Dorsolateral prefrontal cortex (tissue), 118 donors: ENCODE data around the gene FDXACB1. TPM values are rescaled to one million over a fixed set of nuclear protein-coding genes. Genes with fewer than 3 reads are reported as not detected.

Experiments
- total RNA-seq, 120 experiments: library from RNA; stranded (reverse); gene quantifications; one replicate each; pipeline versions ENCODE4 v1.2.3 to v1.2.4, GENCODE V29; 2022

FDXACB1 gene
- total RNA-seq, 120 experiments from 2014 or later: 0.69 to 3.4 (median 1.9) TPM

Other genes starting within 250 kb of the FDXACB1 start
- gene PPP2R1B, start 112.8 kb downstream of the FDXACB1 start, total RNA-seq: 10 to 100 TPM; 19.2 to 62.5 (median 34.1) TPM
- 10 to 100 TPM; 27.6 to 49.9 (median 37.3) TPM for gene ALG9, start 7.6 kb downstream of the FDXACB1 start, total RNA-seq
- 10 to 100 TPM in 114 of 120 experiments, 1 to 10 TPM in 6; 7.3 to 30.0 (median 16.4) TPM for gene CFAP68, start 376 bp upstream of the FDXACB1 start, total RNA-seq
- 1,000 to 10,000 TPM in 61 of 120 experiments, 100 to 1,000 TPM in 59; 265 to 3,917 (median 1,020) TPM for gene CRYAB, start 32.6 kb upstream of the FDXACB1 start, total RNA-seq
- 10 to 100 TPM in 1 of 120 experiments, 1 to 10 TPM in 113, under 1 TPM in 6; 0.56 to 10.0 (median 2.8) TPM for gene HSPB2, start 33.6 kb upstream of the FDXACB1 start, total RNA-seq
- gene C11orf52, start 39.7 kb upstream of the FDXACB1 start, total RNA-seq: 1 to 10 TPM in 61 of 120 experiments, under 1 TPM in 30, not detected in 29; 0.40 to 4.0 (median 1.3) TPM
- 10 to 100 TPM; 32.0 to 84.9 (median 55.1) TPM for gene DIXDC1, start 58.2 kb upstream of the FDXACB1 start, total RNA-seq
- gene DLAT, start 146.2 kb upstream of the FDXACB1 start, total RNA-seq: 10 to 100 TPM; 19.8 to 50.8 (median 37.3) TPM
- gene PIH1D2, start 194.9 kb upstream of the FDXACB1 start, total RNA-seq: 1 to 10 TPM in 113 of 120 experiments, under 1 TPM in 7; 0.27 to 4.4 (median 2.2) TPM
- gene NKAPD1, start 195.1 kb upstream of the FDXACB1 start, total RNA-seq: 10 to 100 TPM; 10.4 to 25.6 (median 15.2) TPM
- 10 to 100 TPM; 25.1 to 51.5 (median 35.6) TPM for gene TIMM8B, start 207.6 kb upstream of the FDXACB1 start, total RNA-seq
- gene SDHD, start 207.7 kb upstream of the FDXACB1 start, total RNA-seq: 10 to 100 TPM; 43.8 to 85.0 (median 65.3) TPM